HG03378 (cell line): Measurements from ENCODE around the gene FOXR1.
A peak's percentile ranks its signal among the peaks of the same experiment; 100 is the strongest.

Source experiments
- ATAC-seq: cut with Tn5 transposase; IDR thresholded peaks from one replicate; pipeline ENCODE4 v1.9.1; 2021; ENCODE audit warnings: mild to moderate bottlenecking, moderate library complexity; ENCODE audit not compliant: unreplicated experiment

FOXR1 gene

GRCh38 chr11:119025099-119025473, 53.5 kb downstream of the FOXR1 start:
- ATAC-seq: no peak

- ATAC-seq: no peak
Observed at GRCh38 chr11:119025541-119025940, 54.0 kb downstream of the FOXR1 start.

GRCh38 chr11:119025978-119026766, 54.6 kb downstream of the FOXR1 start:
- ATAC-seq: no peak

GRCh38 chr11:119026970-119027369, 55.4 kb downstream of the FOXR1 start:
- ATAC-seq: no peak

GRCh38 chr11:119027561-119028345, 56.2 kb downstream of the FOXR1 start:
- no peak for ATAC-seq

- ATAC-seq: no peak
Observed at GRCh38 chr11:119028346-119029068, 56.9 kb downstream of the FOXR1 start.

GRCh38 chr11:119029069-119029339, 57.4 kb downstream of the FOXR1 start:
- ATAC-seq: no peak

GRCh38 chr11:119029340-119030028, 57.9 kb downstream of the FOXR1 start:
- peak; percentile 31 for ATAC-seq

- no peak for ATAC-seq
Observed at GRCh38 chr11:119030029-119030328, 58.4 kb downstream of the FOXR1 start.

GRCh38 chr11:119030329-119031047, 58.9 kb downstream of the FOXR1 start, which contains the start of gene SLC37A4:
TSS of gene SLC37A4 (minus strand) at chr11:119030877.
- peak; percentile 82 for ATAC-seq
